GM12878 (cell line): ENCODE data around the gene SVOP. TPM values are rescaled to one million over a fixed set of nuclear protein-coding genes. Genes with fewer than 3 reads are reported as not detected.

ENCODE experiments used
- ATAC-seq: fragments of 200-7000 bp; cut with Tn5 transposase; 3 replicates; pipeline ENCODE4 v1.9.1; 2020; ENCODE audit warnings: mild to moderate bottlenecking, moderate library complexity
- BruUV-seq: library from RNA; stranded (reverse); fragments of 400-500 nt; replicated peaks from 2 replicates; lab custom pipeline; 2021; lab: Mats Ljungman, UMichigan
- CTCF ChIA-PET: fragments of 300-600 bp; sonication (Branson Sonifier 250); formaldehyde crosslinking; extraction: SDS; loops from one replicate; lab custom pipeline; 2021; ENCODE audit warnings: inconsistent platforms; lab: Yijun Ruan, JAX
- POLR2A ChIA-PET: fragments of 350-600 bp; formaldehyde crosslinking; extraction: SDS; loops from one replicate; lab custom pipeline; 2021; ENCODE audit warnings: inconsistent platforms; lab: Charles Lee
- RAD21 ChIA-PET: fragments of 300-600 bp; sonication (Branson Sonifier 250); formaldehyde crosslinking; loops from one replicate; lab custom pipeline; 2023; ENCODE audit warnings: antibody characterized with exemption; ENCODE audit not compliant: unreplicated experiment; lab: Charles Lee
- SMC1A ChIA-PET: fragments of 300-600 bp; sonication (Branson Sonifier 250); formaldehyde crosslinking; loops from one replicate; lab custom pipeline; 2023; ENCODE audit not compliant: unreplicated experiment, uncharacterized antibody; lab: Charles Lee
- DNase-seq: peaks from one replicate; pipeline ENCODE4 v3.0.0-alpha.2; 2011; ENCODE audit warnings: low read depth, low spot score
- FAIRE-seq: peaks from 3 replicates; lab custom pipeline; 2011; peaks lifted over from hg19 to GRCh38; lab: Jason Lieb, UNC
- H2AFZ ChIP-seq: 2 replicates; pipeline ENCODE4 v1.6.0; 2011; ENCODE audit warnings: low read depth, low read length, control low read depth; ENCODE audit not compliant: control insufficient read depth
- H3K27ac ChIP-seq: 2 replicates; pipeline ENCODE4 v1.5.1; 2011; ENCODE audit warnings: control low read depth; ENCODE audit not compliant: control insufficient read depth, insufficient read depth
- H3K27me3 ChIP-seq, 2 experiments: replicated peaks in 1 of 2; 2 replicates each; pipeline versions ENCODE4 v1.6.0 to v1.6.1; 2011; ENCODE audit warnings: low read length in 1 of 2; ENCODE audit not compliant: control insufficient read depth in 2 of 2, insufficient read depth in 2 of 2
- H3K36me3 ChIP-seq, 2 experiments: 2 replicates each; pipeline ENCODE4 v1.5.1; 2011; ENCODE audit warnings: low read length in 1 of 2; ENCODE audit not compliant: control insufficient read depth in 2 of 2, insufficient read depth in 2 of 2
- H3K4me1 ChIP-seq: 2 replicates; pipeline ENCODE4 v1.6.1; 2011; ENCODE audit warnings: mild to moderate bottlenecking, low read length, moderate library complexity, mixed read lengths; ENCODE audit not compliant: control insufficient read depth, insufficient read depth
- H3K4me2 ChIP-seq: 2 replicates; pipeline ENCODE4 v1.6.0; 2011; ENCODE audit warnings: control low read depth; ENCODE audit not compliant: control insufficient read depth, insufficient read depth
- H3K4me3 ChIP-seq: fragments of 200-600 bp; sonication (generic); 2 replicates; pipeline ENCODE4 v1.5.1; 2016
- H3K79me2 ChIP-seq: 2 replicates; pipeline ENCODE4 v1.6.0; 2011; ENCODE audit warnings: low read length; ENCODE audit not compliant: control insufficient read depth, insufficient read depth
- H3K9ac ChIP-seq: 2 replicates; pipeline ENCODE4 v1.8.0; 2011; ENCODE audit warnings: low read length, control low read depth, mixed read lengths; ENCODE audit not compliant: control insufficient read depth, insufficient read depth
- H3K9me3 ChIP-seq: replicated peaks from 3 replicates; pipeline ENCODE4 v1.5.1; 2011; ENCODE audit warnings: mild to moderate bottlenecking, low read length; ENCODE audit not compliant: control insufficient read depth, insufficient read depth
- H4K20me1 ChIP-seq: 2 replicates; pipeline ENCODE4 v1.6.0; 2011; ENCODE audit not compliant: control insufficient read depth, insufficient read depth
- ATF2 ChIP-seq: IDR thresholded peaks from 2 replicates; pipeline ENCODE4 v1.6.1; 2012; ENCODE audit warnings: low read length, inconsistent platforms
- FOS ChIP-seq: IDR thresholded peaks from 3 replicates; pipeline ENCODE4 v1.6.1; 2011; ENCODE audit warnings: borderline replicate concordance; ENCODE audit not compliant: insufficient read length; ENCODE audit errors: extremely low read depth
- KLF5 ChIP-seq: fragments of 450-650 bp; IDR thresholded peaks from 2 replicates; pipeline ENCODE4 v1.6.1; 2014; ENCODE audit warnings: mild to moderate bottlenecking; ENCODE audit not compliant: partially characterized antibody
- NFXL1 ChIP-seq: fragments of 450-650 bp; IDR thresholded peaks from 2 replicates; pipeline ENCODE4 v1.6.1; 2017; ENCODE audit warnings: antibody characterized with exemption, mild to moderate bottlenecking, borderline replicate concordance
- NFYB ChIP-seq: IDR thresholded peaks from 2 replicates; pipeline ENCODE4 v1.6.1; 2011; ENCODE audit warnings: low read depth, mild to moderate bottlenecking, low read length, improper control_type of control experiment, moderate library complexity; ENCODE audit not compliant: insufficient read depth
- PBX3 ChIP-seq: IDR thresholded peaks from 2 replicates; pipeline ENCODE4 v1.6.1; 2011; ENCODE audit warnings: mild to moderate bottlenecking, low read depth, low read length, moderate library complexity; ENCODE audit not compliant: insufficient replicate concordance
- RAD21 ChIP-seq: IDR thresholded peaks from 2 replicates; pipeline ENCODE4 v1.6.1; 2011; ENCODE audit warnings: mild to moderate bottlenecking, low read depth, low read length, moderate library complexity; ENCODE audit not compliant: insufficient read depth
- TCF3 ChIP-seq: IDR thresholded peaks from 2 replicates; pipeline ENCODE4 v1.6.1; 2012; ENCODE audit warnings: low read depth, mild to moderate bottlenecking, low read length, borderline replicate concordance; ENCODE audit not compliant: insufficient read depth
- YY1 ChIP-seq: IDR thresholded peaks from 2 replicates; pipeline ENCODE4 v1.6.1; 2011; ENCODE audit warnings: low read depth, mild to moderate bottlenecking, low read length
- ZBTB33 ChIP-seq: fragments of 450-650 bp; IDR thresholded peaks from 2 replicates; pipeline ENCODE4 v1.6.1; 2017; ENCODE audit warnings: mild to moderate bottlenecking
- ZNF622 ChIP-seq: fragments of 450-650 bp; IDR thresholded peaks from 2 replicates; pipeline ENCODE4 v1.6.1; 2017; ENCODE audit warnings: mild to moderate bottlenecking, inconsistent platforms
- WGBS: methylation state at CpG from one replicate; pipeline ENCODE4 v1.1.6; 2016; ENCODE audit warnings: low lambda C conversion rate; ENCODE audit not compliant: insufficient replicate concordance, insufficient coverage; ENCODE audit errors: missing lambda C conversion rate; 5-methylcytosine and 5-hydroxymethylcytosine counted together
- in situ Hi-C: fragments of 300-500 bp; cut with MboI; formaldehyde crosslinking; loops from 9 replicates; pipeline ENCODE4 v1.14.3; 2018; ENCODE audit warnings: mixed read lengths
- intact Hi-C: fragments of 100-400 bp; cut with micrococcal nuclease; formaldehyde crosslinking; loops from one replicate; pipeline ENCODE4 v1.14.2; 2022; ENCODE audit not compliant: unreplicated experiment
- polyA plus RNA-seq, 11 experiments: library from polyadenylated mRNA; depleted of rRNA in 4 of 11; unstranded in 6 of 11; stranded (reverse) in 5 of 11; fragments of >200 nt; fragmentation: Nextera tagmentation in 4 of 11; fragmentation: Illumina TruSeq in 1 of 11; extraction: Ambion mirVana in 4 of 11; extraction: Trizol in 1 of 11; gene quantifications; 1 replicate in 1 of 11; 2 replicates in 10 of 11; pipeline versions ENCODE4 v1.2.1 to v1.2.3, GENCODE V29; 2011 to 2016; ENCODE audit warnings: inconsistent platforms in 2 of 11, missing spikeins in 2 of 11, low read depth in 1 of 11
- total RNA-seq, 4 experiments: library from RNA; depleted of rRNA in 3 of 4; stranded (reverse); fragments of >200 nt in 3 of 4; fragmentation: Illumina TruSeq in 1 of 4; extraction: Trizol in 1 of 4; gene quantifications; 2 replicates each; pipeline versions ENCODE4 v1.2.1 to v1.2.3, GENCODE V29; 2013 to 2021

Gene SVOP
- total and polyA plus RNA-seq, 10 of the 15 experiments (the other 5 are each of a cell fraction or from before 2014, with no cell fraction given), result under 0.01 TPM; not detected in 9

- TF ChIP-seq NFXL1 (no peak), NFYB (no peak)
- H3K79me2 ChIP-seq, result no peaks in the 10 kb centered on the region
- in situ Hi-C loops, result no loop called here
- ChIA-PET CTCF (no interaction called here), RAD21 (no interaction called here), SMC1A (interaction anchor here (0.7 kb wide), 1 partner anchor 111 kb away, joined by 3 read pairs; no protein-coding TSS in a partner anchor), POLR2A (no interaction called here)
- 43% methylated on average over 9 of the region's 9 CpGs for WGBS
- H3K27ac ChIP-seq, result no peak overlapping the region
- H4K20me1 ChIP-seq, result no peaks in the 10 kb centered on the region
- H3K4me2 ChIP-seq, result no peak overlapping the region
- H3K36me3 ChIP-seq, result no peaks in the 10 kb centered on the region
- no peak overlapping the region for H3K9ac ChIP-seq
- no peak overlapping the region for H2AFZ ChIP-seq
- FAIRE-seq, result no peak
- intact Hi-C loops, result no loop called here
- H3K4me3 ChIP-seq, result no peak overlapping the region
- no TSS peak for BruUV-seq
- H3K27me3 ChIP-seq, result peaks cover 0 to 2% of the 10 kb centered on the region in 2 experiments; a peak in 3 of 4 replicates
- no peaks in the 10 kb centered on the region for H3K4me1 ChIP-seq
- DNase-seq, result no peak
- no peaks in the 10 kb centered on the region; the same call in 2 of the 3 replicates for H3K9me3 ChIP-seq
- ATAC-seq, result no peak
These were observed 39.8 kb downstream of the SVOP start for GRCh38 chr12:108980831-108981618.

- ChIA-PET SMC1A (no interaction called here), POLR2A (no interaction called here), RAD21 (no interaction called here), CTCF (no interaction called here)
- H3K4me3 ChIP-seq, result no peak overlapping the region
- FAIRE-seq, result no peak
- peaks cover 0 to 2% of the 10 kb centered on the region in 2 experiments; a peak in 3 of 4 replicates for H3K27me3 ChIP-seq
- no peak overlapping the region for H3K9ac ChIP-seq
- intact Hi-C loops, result no loop called here
- no peak overlapping the region for H3K4me2 ChIP-seq
- H4K20me1 ChIP-seq, result no peaks in the 10 kb centered on the region
- in situ Hi-C loops, result no loop called here
- no peak for DNase-seq
- no peaks in the 10 kb centered on the region for H3K36me3 ChIP-seq
- 5% methylated on average over 4 of the region's 4 CpGs for WGBS
- H3K79me2 ChIP-seq, result no peaks in the 10 kb centered on the region
- H3K9me3 ChIP-seq, result no peaks in the 10 kb centered on the region
- BruUV-seq, result no TSS peak
- no peak for ATAC-seq
- no peak overlapping the region for H3K27ac ChIP-seq
- H2AFZ ChIP-seq, result no peak overlapping the region
- no peaks in the 10 kb centered on the region for H3K4me1 ChIP-seq
- TF ChIP-seq PBX3 (no peak), ZNF622 (no peak), FOS (no peak), YY1 (no peak), RAD21 (no peak), TCF3 (no peak), ATF2 (no peak), ZBTB33 (no peak), KLF5 (no peak)
These were observed 43.5 kb downstream of the SVOP start for GRCh38 chr12:108977360-108977759.
